HG02840 (cell line): ENCODE results near the gene LMF1.

ENCODE experiments used
- ATAC-seq: cut with Tn5 transposase; IDR thresholded peaks from one replicate; pipeline ENCODE4 v1.9.1; 2021; ENCODE audit warnings: mild to moderate bottlenecking, moderate library complexity, moderate number of reproducible peaks; ENCODE audit not compliant: unreplicated experiment, low FRiP score

LMF1 gene

GRCh38 chr16:986411-986810, 15.6 kb upstream of the LMF1 start:
- ATAC-seq, result no peak

GRCh38 chr16:985646-986400, 15.0 kb upstream of the LMF1 start:
- ATAC-seq, result no peak

GRCh38 chr16:984736-985636, 14.2 kb upstream of the LMF1 start:
- no peak for ATAC-seq

- ATAC-seq, result no peak
Observed at GRCh38 chr16:984121-984694, 13.4 kb upstream of the LMF1 start.

DNA sequence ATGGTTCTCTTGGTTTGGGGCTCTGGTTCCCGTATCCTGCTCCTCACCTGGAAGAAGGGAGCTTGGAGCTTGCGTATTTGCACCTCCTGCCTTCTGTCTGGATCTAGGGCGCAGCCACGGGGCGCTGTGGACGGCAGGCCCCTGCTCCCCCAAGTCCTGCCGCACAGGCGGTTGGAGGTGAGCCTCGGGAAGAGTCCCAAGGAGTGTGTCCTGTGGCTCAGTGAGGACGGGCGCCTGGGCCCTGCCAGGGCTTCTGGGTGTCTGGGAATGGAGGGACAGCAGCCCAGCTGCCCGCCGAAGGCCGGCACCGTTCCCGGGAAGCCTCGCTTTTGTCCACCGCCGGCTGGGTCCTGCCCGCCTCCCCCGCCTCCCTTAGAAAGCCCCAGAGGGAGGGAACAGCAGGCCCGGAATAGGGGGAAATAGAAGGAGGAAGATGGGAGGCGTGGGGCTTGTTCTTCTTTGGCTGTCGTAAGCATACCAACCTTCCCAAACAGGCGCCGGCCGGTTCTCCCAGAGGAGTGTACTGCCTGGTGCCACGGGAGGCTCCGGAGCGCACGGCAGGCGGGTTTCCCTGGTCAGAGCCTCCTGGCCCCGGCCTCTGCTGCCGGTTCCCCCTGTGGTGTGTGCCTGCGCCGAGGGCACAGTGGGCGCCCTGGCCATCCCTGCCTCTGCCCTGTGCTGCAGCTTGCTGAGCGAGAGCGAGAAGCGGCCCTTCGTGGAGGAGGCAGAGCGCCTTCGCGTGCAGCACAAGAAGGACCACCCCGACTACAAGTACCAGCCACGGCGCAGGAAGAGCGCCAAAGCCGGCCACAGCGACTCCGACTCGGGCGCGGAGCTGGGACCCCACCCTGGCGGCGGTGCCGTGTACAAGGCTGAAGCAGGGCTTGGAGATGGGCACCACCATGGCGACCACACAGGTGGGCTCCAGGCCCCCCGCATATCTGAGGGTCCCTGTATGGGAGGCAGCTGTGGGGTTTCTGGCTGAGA, 12.6 kb upstream of the LMF1 start:
- ATAC-seq, result no peak

DNA sequence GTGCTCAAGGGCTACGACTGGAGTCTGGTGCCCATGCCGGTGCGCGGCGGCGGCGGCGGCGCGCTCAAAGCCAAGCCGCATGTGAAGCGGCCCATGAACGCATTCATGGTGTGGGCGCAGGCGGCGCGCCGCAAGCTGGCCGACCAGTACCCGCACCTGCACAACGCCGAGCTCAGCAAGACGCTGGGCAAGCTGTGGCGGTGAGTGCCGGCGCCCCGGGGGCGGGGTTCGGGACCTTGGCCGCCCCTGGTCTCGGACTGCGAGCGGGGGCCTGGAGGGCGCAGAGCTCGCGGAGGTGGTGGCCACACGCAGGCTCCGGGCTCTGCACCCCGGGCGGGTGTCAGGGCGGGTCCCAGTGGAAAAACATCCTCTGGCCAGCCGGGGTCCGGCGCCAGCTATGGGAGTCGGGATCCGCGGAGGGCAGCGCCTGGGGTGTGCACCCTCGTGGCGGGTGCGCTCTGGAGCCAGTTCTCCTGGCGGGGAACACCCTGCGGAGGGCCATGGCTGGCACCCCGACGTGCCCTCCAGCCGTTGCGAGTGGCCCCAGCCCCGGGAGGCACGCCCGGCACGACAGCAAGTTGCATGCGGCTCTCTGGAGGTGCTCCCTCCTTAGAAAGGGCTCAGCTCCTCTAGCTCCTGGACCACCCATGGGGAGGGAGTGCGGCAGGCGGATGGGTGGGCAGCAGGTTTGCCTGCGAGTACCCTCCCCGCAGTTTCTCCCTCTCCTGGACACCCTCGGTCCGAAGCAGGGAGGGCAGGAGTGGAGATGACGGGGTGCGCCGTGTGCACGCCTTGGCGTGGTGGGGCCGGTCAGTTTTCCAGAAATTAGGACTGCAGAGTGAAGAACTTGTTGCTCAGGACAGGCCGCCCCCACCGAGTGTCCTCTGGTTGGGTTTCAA, 11.6 kb upstream of the LMF1 start:
- no peak for ATAC-seq

- ATAC-seq, result no peak
Observed at GRCh38 chr16:981695-982144, 10.9 kb upstream of the LMF1 start, which contains the start of gene SOX8. Gene SOX8, plus strand, starts transcription at chr16:981770. Its CDS starts 153 bp downstream, at chr16:981923.

- no peak for ATAC-seq
Observed at GRCh38 chr16:980595-980854, 9.7 kb upstream of the LMF1 start.

DNA sequence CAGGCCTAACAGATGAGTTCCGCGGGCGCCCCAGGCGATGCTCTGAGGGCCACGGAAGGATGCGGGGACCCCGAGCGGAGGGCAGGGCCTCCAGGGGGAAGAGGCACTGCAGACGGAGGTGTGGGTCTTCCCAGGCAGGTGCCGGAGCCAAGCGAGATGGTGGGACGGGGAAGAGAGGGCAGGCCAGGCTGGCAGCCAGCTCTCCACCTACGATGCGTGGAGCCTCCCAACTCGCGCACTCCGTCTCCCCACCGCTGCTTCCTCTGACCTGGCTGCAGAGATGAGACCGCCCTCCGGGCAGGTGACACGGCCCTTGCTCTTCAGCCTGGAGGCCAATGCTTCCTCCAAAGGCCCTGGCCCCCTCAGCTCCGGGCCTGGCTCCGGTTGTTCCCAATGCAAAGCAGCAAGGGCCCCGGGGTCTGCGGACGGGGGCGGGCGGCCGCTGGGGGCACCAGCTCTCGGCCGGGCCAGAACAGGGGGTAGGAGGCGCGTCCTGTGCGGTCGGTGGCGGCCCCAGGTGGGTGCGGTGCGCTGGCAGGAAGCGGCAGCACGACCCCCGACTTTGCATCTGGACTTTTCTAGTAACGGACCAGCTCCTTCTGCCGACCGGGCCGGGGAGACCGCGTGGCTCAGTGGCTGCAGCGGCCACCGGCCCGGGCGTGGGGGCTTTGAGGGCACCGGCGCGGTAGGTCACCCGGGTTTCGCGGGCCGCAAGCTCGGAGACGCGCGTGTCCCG, 9.2 kb upstream of the LMF1 start:
- no peak for ATAC-seq

- ATAC-seq, result no peak
Observed at GRCh38 chr16:979147-979546, 8.4 kb upstream of the LMF1 start.

DNA sequence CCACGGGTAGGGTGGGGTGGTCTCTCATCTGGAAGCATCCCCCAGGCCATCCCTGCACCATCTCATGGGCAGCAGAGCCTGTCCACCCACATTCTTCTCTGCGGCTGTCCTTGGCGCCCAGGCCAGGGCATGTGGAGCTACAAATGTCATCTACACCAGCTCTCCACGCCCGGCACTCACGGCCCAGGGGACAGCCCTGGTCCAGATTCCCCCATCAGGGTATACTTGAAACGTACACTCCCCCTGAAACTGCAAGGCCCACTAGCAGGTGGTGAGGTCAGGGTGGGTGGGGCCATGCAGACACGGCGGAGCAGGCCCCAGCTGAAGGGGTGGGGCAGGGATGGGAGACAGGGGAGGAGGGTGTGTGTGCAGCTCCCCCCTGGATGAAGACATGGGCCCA, 7.6 kb upstream of the LMF1 start:
- no peak for ATAC-seq

DNA sequence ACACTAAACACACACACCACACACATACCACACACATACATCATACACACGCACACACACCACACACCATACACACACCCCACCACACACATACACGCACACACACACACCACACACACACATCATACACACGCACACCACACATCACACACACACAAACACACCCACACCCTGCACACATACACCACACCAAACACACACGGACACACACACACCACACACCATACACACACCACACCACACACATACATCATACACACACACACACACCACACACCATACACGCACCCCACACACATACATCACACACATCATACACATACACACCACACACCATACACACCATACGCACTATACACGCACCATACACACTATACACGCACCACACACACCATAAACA, 7.1 kb upstream of the LMF1 start:
- no peak for ATAC-seq

GRCh38 chr16:977081-977701, 6.4 kb upstream of the LMF1 start:
- ATAC-seq, result no peak

DNA sequence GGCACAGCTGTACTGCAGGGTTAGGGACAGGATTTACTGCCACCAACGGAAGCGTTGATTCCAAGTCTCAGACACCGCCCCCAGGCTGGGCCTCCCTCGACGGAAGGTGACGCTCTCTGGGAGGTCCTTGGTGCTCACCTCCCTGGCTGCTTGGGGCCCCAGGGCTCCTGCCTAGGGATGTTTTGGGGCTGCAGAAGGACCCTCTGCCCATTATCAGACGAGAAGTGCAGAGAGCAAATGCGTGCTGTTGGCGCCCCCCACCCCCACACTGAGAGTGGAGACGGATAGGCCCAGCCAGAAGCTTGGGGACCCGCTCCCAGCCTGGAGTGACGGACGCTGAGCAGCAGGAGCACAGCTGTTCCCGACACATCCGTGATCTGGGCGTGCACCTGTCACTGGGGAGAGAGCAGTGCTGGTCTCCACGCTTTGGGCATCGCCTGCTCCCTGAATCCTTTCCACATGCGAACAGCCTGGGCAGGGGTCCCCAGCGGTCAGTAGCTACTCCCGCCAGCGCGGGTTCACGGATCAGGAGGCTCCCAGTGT, 5.7 kb upstream of the LMF1 start:
- ATAC-seq, result no peak

DNA sequence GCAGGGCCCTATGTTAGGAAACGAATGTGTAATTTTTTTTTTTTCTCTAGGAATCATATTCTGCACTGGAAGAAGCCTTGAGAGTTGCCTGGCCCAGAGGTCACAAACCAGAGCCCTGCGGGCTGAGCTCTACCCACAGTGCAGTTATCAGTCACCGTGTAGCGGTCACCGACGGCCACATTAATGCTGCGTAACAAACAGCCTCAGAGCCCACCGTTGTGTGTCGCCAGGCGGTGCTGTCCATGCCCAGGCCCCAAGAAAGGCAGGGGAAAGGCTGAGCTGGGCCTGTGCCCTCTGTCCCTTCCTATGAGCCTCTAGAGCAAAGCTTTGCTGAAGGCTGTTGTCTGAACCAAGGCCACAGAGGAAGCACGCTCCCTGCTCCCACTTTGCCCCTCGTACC, 4.5 kb upstream of the LMF1 start:
- ATAC-seq, result no peak

DNA sequence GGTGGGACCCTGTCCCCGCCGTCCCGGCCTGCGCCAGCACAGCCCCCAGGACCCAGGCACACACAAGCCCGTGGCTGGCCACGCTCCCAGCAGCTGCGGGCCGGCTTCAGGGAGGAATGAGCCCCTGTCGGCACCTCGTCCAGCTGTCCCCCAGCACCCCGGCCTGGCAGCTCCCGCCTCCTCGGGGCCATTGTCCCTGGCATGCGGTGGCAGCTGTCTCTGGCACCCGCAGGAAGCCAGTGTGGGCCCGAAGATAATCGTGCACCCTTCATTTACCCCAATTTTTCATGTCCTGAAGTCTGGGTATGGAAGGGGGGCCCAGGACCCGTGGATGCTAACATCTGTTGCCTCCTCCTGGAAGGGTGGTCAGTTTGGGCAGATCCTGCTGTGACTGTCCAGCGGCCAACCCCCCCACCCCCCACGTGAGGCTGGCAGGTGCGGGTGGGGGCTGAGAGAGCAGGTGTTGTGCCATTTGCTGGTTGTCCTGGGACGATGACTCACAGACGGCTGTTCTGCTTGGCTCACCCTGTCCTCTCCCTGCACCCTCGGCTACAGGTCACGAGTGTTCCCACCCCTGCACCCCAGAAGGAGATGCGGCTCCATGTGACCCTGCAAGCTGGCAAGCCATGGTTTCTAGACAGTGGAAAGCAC, 4.0 kb upstream of the LMF1 start:
- no peak for ATAC-seq

DNA sequence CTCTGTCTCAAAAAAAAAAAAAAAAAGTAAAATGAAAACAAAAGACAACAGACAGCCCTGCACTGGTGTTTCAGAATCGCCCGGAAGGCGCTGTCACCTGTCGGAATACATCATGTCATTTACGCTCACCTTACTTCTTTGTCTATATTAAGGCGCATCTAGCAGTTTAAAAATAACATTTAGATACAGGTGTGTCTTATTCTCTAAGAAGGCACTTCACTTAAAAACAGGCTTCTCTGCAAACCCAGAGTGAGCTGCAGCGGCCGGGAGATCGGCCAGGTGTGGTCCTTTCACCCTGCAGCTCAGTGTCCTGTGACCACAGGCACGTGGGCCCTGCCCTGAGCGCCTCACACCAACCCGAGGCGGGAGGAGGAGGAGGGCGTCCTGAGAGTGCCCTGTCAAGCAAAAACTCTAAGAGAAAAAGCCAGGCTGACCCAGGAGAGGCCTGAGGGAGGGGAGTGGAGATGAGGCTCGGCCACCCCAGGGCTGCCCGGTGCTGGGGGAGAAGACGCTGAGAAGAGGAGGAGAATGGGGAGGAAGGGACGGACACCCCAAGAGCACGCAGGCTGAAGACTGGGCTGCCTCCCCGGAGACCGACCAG, 3.3 kb upstream of the LMF1 start:
- no peak for ATAC-seq
